SU-DHL-6 (cell line): ENCODE data around the gene DKKL1.

Experiments
- EZH2phosphoT487 ChIP-seq: fragments of 200-600 bp; sonication (generic), shearing (Covaris generic); conservative IDR thresholded peaks from 2 replicates; pipeline ENCODE4 v1.6.1; 2018; ENCODE audit warnings: mild to moderate bottlenecking, antibody characterized with exemption, low read length, moderate library complexity, mixed read lengths
- TF ChIP-seq, protein P1 (sequence below): fragments of 200-600 bp; sonication (generic); IDR thresholded peaks from one replicate; pipeline ENCODE4 v1.5.1; 2017; ENCODE audit warnings: antibody characterized with exemption, mild to moderate bottlenecking, low read length, moderate library complexity; ENCODE audit not compliant: insufficient read depth, poor library complexity, severe bottlenecking

DNA sequence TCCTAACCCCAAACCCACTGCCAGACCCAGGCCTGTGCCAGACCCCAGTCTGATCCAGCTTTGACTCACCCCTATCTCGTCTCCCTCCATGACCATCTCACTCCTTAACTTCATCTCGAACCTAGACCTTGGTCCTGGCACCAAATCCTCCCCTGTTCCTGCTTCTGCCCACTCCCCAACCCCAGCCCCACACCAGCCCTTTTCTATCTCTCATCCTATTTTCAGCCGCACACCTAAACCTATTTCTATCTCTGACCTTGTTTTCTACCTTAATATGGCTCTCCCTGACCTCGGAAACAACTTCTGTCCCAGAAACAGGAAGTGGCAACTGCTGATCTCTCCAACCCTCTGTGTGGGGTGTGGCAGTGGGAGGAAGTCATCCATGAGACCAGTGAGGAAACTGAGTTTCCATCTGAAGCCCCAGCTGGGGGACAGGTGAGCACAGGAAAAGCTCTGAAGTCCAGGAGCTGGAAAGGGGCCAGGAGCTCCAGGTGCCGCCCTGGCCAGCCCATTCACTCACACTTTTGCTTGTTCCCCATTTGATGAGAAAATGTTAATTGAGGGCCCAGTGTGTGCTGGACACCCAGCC, 45.9 kb downstream of the DKKL1 start:
- TF ChIP-seq, protein P1, sequence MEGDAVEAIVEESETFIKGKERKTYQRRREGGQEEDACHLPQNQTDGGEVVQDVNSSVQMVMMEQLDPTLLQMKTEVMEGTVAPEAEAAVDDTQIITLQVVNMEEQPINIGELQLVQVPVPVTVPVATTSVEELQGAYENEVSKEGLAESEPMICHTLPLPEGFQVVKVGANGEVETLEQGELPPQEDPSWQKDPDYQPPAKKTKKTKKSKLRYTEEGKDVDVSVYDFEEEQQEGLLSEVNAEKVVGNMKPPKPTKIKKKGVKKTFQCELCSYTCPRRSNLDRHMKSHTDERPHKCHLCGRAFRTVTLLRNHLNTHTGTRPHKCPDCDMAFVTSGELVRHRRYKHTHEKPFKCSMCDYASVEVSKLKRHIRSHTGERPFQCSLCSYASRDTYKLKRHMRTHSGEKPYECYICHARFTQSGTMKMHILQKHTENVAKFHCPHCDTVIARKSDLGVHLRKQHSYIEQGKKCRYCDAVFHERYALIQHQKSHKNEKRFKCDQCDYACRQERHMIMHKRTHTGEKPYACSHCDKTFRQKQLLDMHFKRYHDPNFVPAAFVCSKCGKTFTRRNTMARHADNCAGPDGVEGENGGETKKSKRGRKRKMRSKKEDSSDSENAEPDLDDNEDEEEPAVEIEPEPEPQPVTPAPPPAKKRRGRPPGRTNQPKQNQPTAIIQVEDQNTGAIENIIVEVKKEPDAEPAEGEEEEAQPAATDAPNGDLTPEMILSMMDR = no peak
- TF ChIP-seq EZH2phosphoT487 = no peak
